H1 (cell line): ENCODE results near the gene VHLL.

Source experiments
- CTCF ChIP-seq, 3 experiments: IDR thresholded peaks; 1 replicate in 2 of 3; 2 replicates in 1 of 3; pipeline versions ENCODE4 v1.5.1 to v1.6.1; 2011; ENCODE audit warnings: low read length in 3 of 3, mild to moderate bottlenecking in 3 of 3, inconsistent platforms in 2 of 3, low read depth in 1 of 3, moderate library complexity in 1 of 3; ENCODE audit not compliant: insufficient read depth in 1 of 3; ENCODE audit errors: control extremely low read depth in 1 of 3
- KDM1A ChIP-seq: fragments of 200-600, 300-600 bp; sonication (generic); IDR thresholded peaks from 2 replicates; pipeline ENCODE4 v1.7.1; 2016; ENCODE audit warnings: mild to moderate bottlenecking, low read length, borderline replicate concordance
- NRF1 ChIP-seq: IDR thresholded peaks from 2 replicates; pipeline ENCODE4 v1.6.1; 2011; ENCODE audit warnings: mild to moderate bottlenecking, low read depth, low read length, improper control_type of control experiment
- POLR2A ChIP-seq, 2 experiments: IDR thresholded peaks; 1 replicate in 1 of 2; 2 replicates in 1 of 2; pipeline ENCODE4 v1.6.1; 2011; ENCODE audit warnings: low read depth in 2 of 2, low read length in 2 of 2, mild to moderate bottlenecking in 2 of 2; ENCODE audit errors: control extremely low read depth in 1 of 2
- POLR2AphosphoS5 ChIP-seq: IDR thresholded peaks from 2 replicates; pipeline ENCODE4 v1.6.1; 2011; ENCODE audit warnings: low read depth, low read length
- SP2 ChIP-seq: IDR thresholded peaks from 2 replicates; pipeline ENCODE4 v1.6.1; 2012; ENCODE audit warnings: mild to moderate bottlenecking, low read length, inconsistent platforms

- no peak for TF ChIP-seq POLR2A (IDR thresholded peaks at IDR 0.05; ENCODE audit: control extremely low read depth in 1 of 2, low read depth in 2 of 2, low read length in 2 of 2)
- TF ChIP-seq CTCF (IDR thresholded peaks at IDR 0.05; ENCODE audit: control extremely low read depth in 1 of 3, insufficient read depth in 1 of 3, low read depth in 1 of 3, low read length in 3 of 3): no peak
- no peak for TF ChIP-seq POLR2AphosphoS5
- no peak for TF ChIP-seq NRF1
- no peak for TF ChIP-seq SP2
- TF ChIP-seq KDM1A: no peak
Measured at GRCh38 chr1:156337888-156338179, 38.7 kb upstream of the VHLL start.
